HS-27A (cell line): ENCODE results near the gene AP1M2.

Source experiments
- DNase-seq: peaks from one replicate; pipeline ENCODE4 v3.0.0-alpha.2; 2012; ENCODE audit warnings: low read depth, missing footprints

AP1M2 gene

GRCh38 chr19:10587022-10587838, at the start of gene AP1M2:
TSS of gene AP1M2 (minus strand) at chr19:10587312. CDS start at chr19:10587231, 81 bp downstream.
- DNase-seq = no peak

- DNase-seq = no peak
Measured at GRCh38 chr19:10636304-10636972, 49.3 kb upstream of the AP1M2 start.

- no peak for DNase-seq
Measured at GRCh38 chr19:10634963-10635362, 47.9 kb upstream of the AP1M2 start.

- DNase-seq = no peak
Measured at GRCh38 chr19:10634430-10634829, 47.3 kb upstream of the AP1M2 start.

- no peak for DNase-seq
Measured at GRCh38 chr19:10631874-10632273, 44.8 kb upstream of the AP1M2 start.

- DNase-seq = no peak
Measured at GRCh38 chr19:10625762-10626138, 38.6 kb upstream of the AP1M2 start.

- no peak for DNase-seq
Measured at GRCh38 chr19:10625003-10625761, 38.1 kb upstream of the AP1M2 start, which contains the start of gene SLC44A2. TSS of gene SLC44A2 (plus strand) at chr19:10625553. CDS start at chr19:10625634, 81 bp downstream.

GRCh38 chr19:10624585-10624984, 37.5 kb upstream of the AP1M2 start:
- DNase-seq = no peak

GRCh38 chr19:10621966-10622365, 34.9 kb upstream of the AP1M2 start:
- DNase-seq = no peak

GRCh38 chr19:10620786-10621185, 33.7 kb upstream of the AP1M2 start:
- no peak for DNase-seq

- no peak for DNase-seq
Measured at GRCh38 chr19:10618846-10619245, 31.7 kb upstream of the AP1M2 start.

- peak; percentile 70 for DNase-seq
Measured at GRCh38 chr19:10617409-10618121, 30.5 kb upstream of the AP1M2 start.

GRCh38 chr19:10615429-10616023, 28.4 kb upstream of the AP1M2 start:
- DNase-seq = no peak

GRCh38 chr19:10612499-10613119, 25.5 kb upstream of the AP1M2 start:
- DNase-seq = no peak

GRCh38 chr19:10611907-10612306, 24.8 kb upstream of the AP1M2 start:
- DNase-seq = no peak

GRCh38 chr19:10604460-10604980, 17.4 kb upstream of the AP1M2 start:
- no peak for DNase-seq

- no peak for DNase-seq
Measured at GRCh38 chr19:10603873-10604459, 16.9 kb upstream of the AP1M2 start.

- no peak for DNase-seq
Measured at GRCh38 chr19:10603084-10603872, 16.2 kb upstream of the AP1M2 start.

GRCh38 chr19:10602330-10603083, 15.4 kb upstream of the AP1M2 start:
- DNase-seq = no peak
